Measurements from ENCODE around the gene MAN2C1.

The MAN2C1 gene

GRCh38 chr15:75360856-75361255, 7.6 kb downstream of the MAN2C1 start:
- no peaks in the 10 kb centered on the region for H3K36me3 ChIP-seq (replicated peaks; ENCODE audit: insufficient read depth, low read length)
- TF ChIP-seq EZH2 (optimal IDR thresholded peaks at IDR 0.05; ENCODE audit: low read depth, low read length) (no peak), CTCF (IDR thresholded peaks at IDR 0.05; ENCODE audit: low read length) (no peak), EZH2phosphoT487 (IDR thresholded peaks at IDR 0.05; ENCODE audit: low read length) (no peak)

GRCh38 chr15:75360391-75360790, 8.0 kb downstream of the MAN2C1 start:
- Histone ChIP-seq H3K4me1 (ENCODE audit: low read length) (no peaks in the 10 kb centered on the region), H3K27me3 (replicated peaks; ENCODE audit: insufficient read depth, low read length) (no peaks in the 10 kb centered on the region), H3F3A (ENCODE audit: insufficient read depth, low read length) (no peaks in the 10 kb centered on the region), H3K79me2 (ENCODE audit: low read length) (no peaks in the 10 kb centered on the region), H3K4me3 (ENCODE audit: low read length) (no peak overlapping the region), H3K9me3 (replicated peaks; ENCODE audit: insufficient read depth, low read length) (no peaks in the 10 kb centered on the region), H2AFZ (ENCODE audit: low read length) (no peak overlapping the region), H3K27ac (ENCODE audit: low read length) (no peak overlapping the region), H3K9me2 (replicated peaks; ENCODE audit: insufficient read depth, low read length) (no peaks in the 10 kb centered on the region), H4K20me1 (ENCODE audit: insufficient read depth, low read length) (no peaks in the 10 kb centered on the region), H3K36me3 (replicated peaks; ENCODE audit: insufficient read depth, low read length) (no peaks in the 10 kb centered on the region), H3K9ac (ENCODE audit: low read length) (no peak overlapping the region), H3K4me2 (ENCODE audit: low read depth, low read length) (no peak overlapping the region)
- no peak for DNase-seq
- TF ChIP-seq EZH2 (optimal IDR thresholded peaks at IDR 0.05; ENCODE audit: low read depth, low read length) (no peak), EZH2phosphoT487 (IDR thresholded peaks at IDR 0.05; ENCODE audit: low read length) (no peak), CTCF (IDR thresholded peaks at IDR 0.05; ENCODE audit: low read length) (no peak)

More at GRCh38 chr15:75360856-75361255, 7.6 kb downstream of the MAN2C1 start:
- Histone ChIP-seq H3K27me3 (replicated peaks; ENCODE audit: insufficient read depth, low read length) (no peaks in the 10 kb centered on the region), H3K4me1 (ENCODE audit: low read length) (no peaks in the 10 kb centered on the region), H3K4me2 (ENCODE audit: low read depth, low read length) (no peak overlapping the region), H3K79me2 (ENCODE audit: low read length) (no peaks in the 10 kb centered on the region), H2AFZ (ENCODE audit: low read length) (no peak overlapping the region), H3F3A (ENCODE audit: insufficient read depth, low read length) (no peaks in the 10 kb centered on the region), H4K20me1 (ENCODE audit: insufficient read depth, low read length) (no peaks in the 10 kb centered on the region), H3K4me3 (ENCODE audit: low read length) (no peak overlapping the region), H3K9me2 (replicated peaks; ENCODE audit: insufficient read depth, low read length) (no peaks in the 10 kb centered on the region), H3K9me3 (replicated peaks; ENCODE audit: insufficient read depth, low read length) (no peaks in the 10 kb centered on the region), H3K27ac (ENCODE audit: low read length) (no peak overlapping the region), H3K9ac (ENCODE audit: low read length) (no peak overlapping the region)
- DNase-seq = no peak

- no peak overlapping the region for H3K4me3 ChIP-seq (ENCODE audit: low read length)
- DNase-seq = no peak
- H3F3A ChIP-seq (ENCODE audit: insufficient read depth, low read length) = no peaks in the 10 kb centered on the region
- no peak overlapping the region for H3K9ac ChIP-seq (ENCODE audit: low read length)
- H3K27ac ChIP-seq (ENCODE audit: low read length) = no peak overlapping the region
- no peaks in the 10 kb centered on the region for H3K9me3 ChIP-seq (replicated peaks; ENCODE audit: insufficient read depth, low read length)
- no peaks in the 10 kb centered on the region for H3K9me2 ChIP-seq (replicated peaks; ENCODE audit: insufficient read depth, low read length)
- H3K4me2 ChIP-seq (ENCODE audit: low read depth, low read length) = no peak overlapping the region
- TF ChIP-seq EZH2phosphoT487 (IDR thresholded peaks at IDR 0.05; ENCODE audit: low read length) (no peak), CTCF (IDR thresholded peaks at IDR 0.05; ENCODE audit: low read length) (no peak), EZH2 (optimal IDR thresholded peaks at IDR 0.05; ENCODE audit: low read depth, low read length) (no peak)
- no peaks in the 10 kb centered on the region for H3K4me1 ChIP-seq (ENCODE audit: low read length)
- no peaks in the 10 kb centered on the region for H3K27me3 ChIP-seq (replicated peaks; ENCODE audit: insufficient read depth, low read length)
- H3K79me2 ChIP-seq (ENCODE audit: low read length) = no peaks in the 10 kb centered on the region
- H3K36me3 ChIP-seq (replicated peaks; ENCODE audit: insufficient read depth, low read length) = no peaks in the 10 kb centered on the region
- H2AFZ ChIP-seq (ENCODE audit: low read length) = no peak overlapping the region
- no peaks in the 10 kb centered on the region for H4K20me1 ChIP-seq (ENCODE audit: insufficient read depth, low read length)
Observed at GRCh38 chr15:75359537-75360250, 8.7 kb downstream of the MAN2C1 start.
